Left cardiac atrium (tissue), 4 donors: Measurements from ENCODE around the gene IFT172. TPM values are rescaled to one million over a fixed set of nuclear protein-coding genes. Genes with fewer than 3 reads are reported as not detected.
"Not testable (repeated sequence)": the region's sequence is repeated elsewhere in the genome, so short reads cannot be mapped to it uniquely, and the experiment has no call there.

ENCODE experiments used
- ATAC-seq, 2 donors: fragments of 200-7000 bp; cut with Tn5 transposase; one replicate each; pipeline ENCODE4 v1.9.1; 2020; ENCODE audit warnings: mild to moderate bottlenecking in 2 of 2, moderate library complexity in 2 of 2
- DNase-seq: peaks from one replicate; pipeline ENCODE4 v3.0.0-alpha.2; 2020
- intact Hi-C, 2 donors: fragments of 100-400 bp; cut with DNase I; formaldehyde crosslinking; loops; one replicate each; pipeline versions ENCODE4 v1.14.1 to v1.15.1; 2022 to 2023
- long read RNA-seq: library from polyadenylated mRNA; unstranded; transcript quantifications from one replicate; pipeline ENCODE4 v2.0.0, GENCODE V29; 2021
- total RNA-seq, 2 donors: library from RNA; stranded (reverse); fragmentation: NEBNext Ultra II Directional; extraction: Animal tissue kit (Norgen Biotek cat#: 25700); gene quantifications; one replicate each; pipeline ENCODE4 v1.2.1, GENCODE V29; 2021
- donor health status: DM: no; HTN: yes; CAD: no.
- donor health status: DM: no; HTN: yes; CAD: no; lungs with severe emphysema.
- donor health status: DM: yes; HTN: yes; CAD: no.
- donor health status: Dilated cardiomyopathy.

IFT172 gene
- total RNA-seq: 10 to 100 TPM; 19.0 to 20.5 TPM
- long read RNA-seq, full-length matches to known transcripts: 2 of 8 reads
- long read RNA-seq, partial matches to known transcripts: 1 of 8 reads
- long read RNA-seq, other reads (novel, unspliced or antisense): 5 of 8 reads

GRCh38 chr2:27489498-27490397 is at the start of gene IFT172:
Gene IFT172 (minus strand): TSS chr2:27489743. CDS start chr2:27489653, 90 bp downstream.
- ATAC-seq (peak; percentile 96 to 99), DNase-seq (peak; percentile 100)
- intact Hi-C loops: loop anchor here in 1 of 2 donors (10.0 kb wide), 1 partner anchor 95 kb away; the partner anchor contains the start of gene ZNF512

- ATAC-seq, DNase-seq, intact Hi-C loops: not testable (repeated sequence)
Measured at GRCh38 chr2:27538839-27539450, 49.4 kb upstream of the IFT172 start.

- DNase-seq (no peak), ATAC-seq (no peak)
- intact Hi-C loops: no loop called here
Measured at GRCh38 chr2:27537287-27537686, 47.7 kb upstream of the IFT172 start.

GRCh38 chr2:27531983-27532382 is 42.4 kb upstream of the IFT172 start:
- intact Hi-C loops: no loop called here
- no peak for DNase-seq
- ATAC-seq: no peak

GRCh38 chr2:27527182-27527581 is 37.6 kb upstream of the IFT172 start:
- ATAC-seq: no peak
- no peak for DNase-seq
- intact Hi-C loops: no loop called here

GRCh38 chr2:27522400-27522945 is 32.9 kb upstream of the IFT172 start:
- DNase-seq: no peak
- intact Hi-C loops: no loop called here
- ATAC-seq: no peak

- DNase-seq: no peak
- no peak for ATAC-seq
- intact Hi-C loops: no loop called here
Measured at GRCh38 chr2:27520316-27520715, 30.8 kb upstream of the IFT172 start.

GRCh38 chr2:27518782-27519113 is 29.2 kb upstream of the IFT172 start:
- ATAC-seq (no peak), DNase-seq (no peak)
- intact Hi-C loops: no loop called here

GRCh38 chr2:27518113-27518781 is 28.7 kb upstream of the IFT172 start:
- DNase-seq (no peak), ATAC-seq (no peak)
- intact Hi-C loops: no loop called here

GRCh38 chr2:27509326-27509725 is 19.8 kb upstream of the IFT172 start:
- ATAC-seq (peak in 1 of 2 donors; percentile 23), DNase-seq (no peak)
- intact Hi-C loops: no loop called here

- DNase-seq: no peak
- intact Hi-C loops: no loop called here
- ATAC-seq: no peak
Measured at GRCh38 chr2:27507293-27507692, 17.8 kb upstream of the IFT172 start.

- intact Hi-C loops: no loop called here
- DNase-seq (no peak), ATAC-seq (no peak)
Measured at GRCh38 chr2:27506587-27506986, 17.0 kb upstream of the IFT172 start.

GRCh38 chr2:27502142-27502541 is 12.6 kb upstream of the IFT172 start:
- intact Hi-C loops: no loop called here
- ATAC-seq (no peak), DNase-seq (no peak)

GRCh38 chr2:27501042-27501441 is 11.5 kb upstream of the IFT172 start:
- intact Hi-C loops: no loop called here
- DNase-seq (no peak), ATAC-seq (no peak)

GRCh38 chr2:27498975-27499374 is 9.4 kb upstream of the IFT172 start:
- intact Hi-C loops: loop anchor here in 1 of 2 donors (10.0 kb wide), 1 partner anchor 86 kb away; the partner anchor contains the start of gene ZNF512
- no peak for DNase-seq
- no peak for ATAC-seq

- ATAC-seq: no peak
- intact Hi-C loops: loop anchor here in 1 of 2 donors (10.0 kb wide), 1 partner anchor 88 kb away; the partner anchor contains the start of gene ZNF512
- no peak for DNase-seq
Measured at GRCh38 chr2:27497288-27497627, 7.7 kb upstream of the IFT172 start.

GRCh38 chr2:27496357-27497287 is 7.1 kb upstream of the IFT172 start, which contains the start of gene GCKR:
Gene GCKR (plus strand): TSS chr2:27496839. CDS start chr2:27496905, 66 bp downstream.
- ATAC-seq: peak; percentile 24 to 31
- DNase-seq: peak; percentile 38
- intact Hi-C loops: loop anchor here in 1 of 2 donors (10.0 kb wide), 1 partner anchor 88 kb away; the partner anchor contains the start of gene ZNF512

- ATAC-seq: no peak
- intact Hi-C loops: loop anchor here in 1 of 2 donors (10.0 kb wide), 1 partner anchor 89 kb away; the partner anchor contains the start of gene ZNF512
- DNase-seq: no peak
Measured at GRCh38 chr2:27495840-27496356, 6.4 kb upstream of the IFT172 start.
